K562 (cell line): ENCODE data around the gene CBX2. TPM values are rescaled to one million over a fixed set of nuclear protein-coding genes. Genes with fewer than 3 reads are reported as not detected.
A peak's percentile ranks its signal among the peaks of the same experiment; 100 is the strongest.

Source experiments
- E2F5 ChIP-seq: sonication (generic); formaldehyde crosslinking; IDR thresholded peaks from 2 replicates; pipeline ENCODE4 v1.8.0; 2022; ENCODE audit warnings: mild to moderate bottlenecking, missing genetic modification reagents
- E2F8 ChIP-seq: fragments of 450-650 bp; IDR thresholded peaks from 2 replicates; pipeline ENCODE4 v1.7.1; 2018; ENCODE audit warnings: mild to moderate bottlenecking, low read depth; ENCODE audit not compliant: partially characterized antibody
- LCOR ChIP-seq: sonication (generic); formaldehyde crosslinking; IDR thresholded peaks from 2 replicates; pipeline ENCODE4 v1.8.0; 2022; ENCODE audit warnings: mild to moderate bottlenecking, missing genetic modification reagents
- MTA2 ChIP-seq: fragments of 450-650 bp; IDR thresholded peaks from 2 replicates; pipeline ENCODE4 v1.6.1; 2016; ENCODE audit warnings: low read depth
- NR2F6 ChIP-seq: fragments of 450-650 bp; formaldehyde crosslinking; IDR thresholded peaks from 2 replicates; pipeline ENCODE4 v1.4.0; 2020; ENCODE audit warnings: mild to moderate bottlenecking
- PCBP2 ChIP-seq: fragments of 200-400 bp; formaldehyde crosslinking; IDR thresholded peaks from 2 replicates; pipeline ENCODE4 v1.6.1; 2018; ENCODE audit warnings: low read length, low read depth, mild to moderate bottlenecking, moderate library complexity; ENCODE audit not compliant: poor library complexity, severe bottlenecking
- SUPT5H ChIP-seq: fragments of 450-650 bp; IDR thresholded peaks from 2 replicates; pipeline ENCODE4 v1.6.1; 2016
- ZNF24 ChIP-seq: fragments of 450-650 bp; IDR thresholded peaks from 2 replicates; pipeline ENCODE4 v1.6.1; 2016
- ZNF274 ChIP-seq: IDR thresholded peaks from 2 replicates; pipeline ENCODE4 v1.6.1; 2011; ENCODE audit warnings: low read depth, mild to moderate bottlenecking, low read length, moderate library complexity, borderline replicate concordance
- ZNF592 ChIP-seq: fragments of 450-650 bp; IDR thresholded peaks from 2 replicates; pipeline ENCODE4 v1.6.1; 2017; ENCODE audit warnings: antibody characterized with exemption, mild to moderate bottlenecking
- polyA plus RNA-seq, 8 experiments: library from polyadenylated mRNA; depleted of rRNA in 4 of 8; stranded (reverse) in 5 of 8; unstranded in 3 of 8; fragments of >200 nt; fragmentation: Nextera tagmentation in 2 of 8; fragmentation: Illumina TruSeq in 1 of 8; extraction: Ambion mirVana in 2 of 8; extraction: Trizol in 1 of 8; gene quantifications; 2 replicates each; pipeline versions ENCODE4 v1.2.1 to v1.2.3, GENCODE V29; 2011 to 2014; ENCODE audit warnings: inconsistent platforms in 1 of 8, missing spikeins in 1 of 8
- total RNA-seq, 7 experiments: library from RNA; depleted of rRNA in 6 of 7; stranded (reverse); fragments of >200 nt in 6 of 7; fragmentation: Illumina TruSeq in 2 of 7; extraction: Trizol in 2 of 7; gene quantifications; 2 replicates each; pipeline versions ENCODE4 v1.2.1 to v1.2.3, GENCODE V29; 2011 to 2021; ENCODE audit warnings: low replicate concordance in 1 of 7

Gene CBX2
- total and polyA plus RNA-seq, 9 of the 15 experiments (the other 6 are each of a cell fraction or from before 2014, with no cell fraction given), result 0.66 to 26.9 (median 13.9) TPM

GRCh38 chr17:79834565-79835469, 56.9 kb downstream of the CBX2 start (continued):
- TF ChIP-seq ZNF592, result peak; percentile 62; the same call in 1 of the 2 replicates
- peak; percentile 50 for TF ChIP-seq SUPT5H
- no peak for TF ChIP-seq PCBP2
- TF ChIP-seq LCOR (CRISPR knock-in tag), result 0 out of 2 replicates have a peak, but pooled peaks have one; percentile 59
- no peak for TF ChIP-seq ZNF274
- no peak for TF ChIP-seq E2F5
- TF ChIP-seq MTA2, result no peak
- peak; percentile 57 for TF ChIP-seq E2F8
- no peak for TF ChIP-seq ZNF24
- no peak for TF ChIP-seq NR2F6 (CRISPR knock-in tag)
